Measurements from ENCODE around the gene RAF1. TPM values are rescaled to one million over a fixed set of nuclear protein-coding genes. Genes with fewer than 3 reads are reported as not detected.
"Not testable (repeated sequence)": the region's sequence is repeated elsewhere in the genome, so short reads cannot be mapped to it uniquely, and the experiment has no call there.

The RAF1 gene
- total and polyA plus RNA-seq, 10 donors = 31.6 to 153 (median 110) TPM

DNA sequence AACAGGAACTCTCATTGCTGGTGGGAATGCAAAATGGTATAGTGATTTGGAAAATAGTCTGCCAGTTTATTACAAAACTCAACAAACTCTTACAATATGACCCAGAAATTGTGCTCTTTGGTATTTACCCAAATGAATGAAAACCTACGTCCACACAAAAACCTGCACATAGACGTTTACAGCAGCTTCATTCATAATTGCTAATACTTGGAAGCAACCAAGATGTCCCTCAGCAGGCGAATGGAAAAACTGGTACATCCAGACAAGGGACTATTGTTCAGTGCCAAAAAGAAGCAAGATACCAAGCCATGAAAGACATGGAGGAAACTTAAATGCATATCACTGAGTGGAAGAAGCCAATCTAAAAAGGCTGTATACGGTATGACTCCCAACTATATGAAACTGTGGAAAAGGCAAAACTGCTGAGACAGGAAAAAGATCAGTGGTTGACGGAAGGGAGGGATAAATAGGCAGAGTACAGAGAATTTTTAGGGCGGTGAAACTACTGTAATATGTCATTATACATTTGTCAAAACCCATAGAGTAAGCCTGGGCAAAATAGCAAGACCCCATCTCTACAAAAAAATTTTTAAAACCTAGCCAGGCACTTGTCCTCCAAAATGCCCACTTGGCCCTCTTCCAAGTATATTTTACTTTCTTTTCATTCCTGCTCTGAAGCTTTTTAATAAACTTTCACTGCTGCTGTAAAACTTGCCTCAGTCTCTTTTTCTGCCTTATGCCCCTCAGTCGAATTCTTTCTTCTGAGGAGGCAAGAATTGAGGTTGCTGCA, 113.8 kb downstream of the RAF1 start:
- peaks cover 0 to 16% (median 10%) of the 10 kb centered on the region in 6 donors for H3K4me1 ChIP-seq
- H3K27ac ChIP-seq = no peak overlapping the region
- H3K27me3 ChIP-seq (replicated peaks in 1 of 7) = peaks cover 0 to 50% (median 4%) of the 10 kb centered on the region in 7 donors
- no peak overlapping the region for H3K4me3 ChIP-seq
- H3K36me3 ChIP-seq = no peaks in the 10 kb centered on the region
- no peaks in the 10 kb centered on the region for H3K9me3 ChIP-seq
- TF ChIP-seq POLR2A (IDR thresholded peaks at IDR 0.05) (no peak), POLR2AphosphoS5 (IDR thresholded peaks at IDR 0.05) (no peak)
- TF ChIP-seq, protein P1, sequence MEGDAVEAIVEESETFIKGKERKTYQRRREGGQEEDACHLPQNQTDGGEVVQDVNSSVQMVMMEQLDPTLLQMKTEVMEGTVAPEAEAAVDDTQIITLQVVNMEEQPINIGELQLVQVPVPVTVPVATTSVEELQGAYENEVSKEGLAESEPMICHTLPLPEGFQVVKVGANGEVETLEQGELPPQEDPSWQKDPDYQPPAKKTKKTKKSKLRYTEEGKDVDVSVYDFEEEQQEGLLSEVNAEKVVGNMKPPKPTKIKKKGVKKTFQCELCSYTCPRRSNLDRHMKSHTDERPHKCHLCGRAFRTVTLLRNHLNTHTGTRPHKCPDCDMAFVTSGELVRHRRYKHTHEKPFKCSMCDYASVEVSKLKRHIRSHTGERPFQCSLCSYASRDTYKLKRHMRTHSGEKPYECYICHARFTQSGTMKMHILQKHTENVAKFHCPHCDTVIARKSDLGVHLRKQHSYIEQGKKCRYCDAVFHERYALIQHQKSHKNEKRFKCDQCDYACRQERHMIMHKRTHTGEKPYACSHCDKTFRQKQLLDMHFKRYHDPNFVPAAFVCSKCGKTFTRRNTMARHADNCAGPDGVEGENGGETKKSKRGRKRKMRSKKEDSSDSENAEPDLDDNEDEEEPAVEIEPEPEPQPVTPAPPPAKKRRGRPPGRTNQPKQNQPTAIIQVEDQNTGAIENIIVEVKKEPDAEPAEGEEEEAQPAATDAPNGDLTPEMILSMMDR (IDR thresholded peaks at IDR 0.05 in 8 of 11, conservative IDR thresholded peaks at IDR 0.05 in 3 of 11) = no peak
- no peak for DNase-seq
- intact Hi-C loops (cut with DNase I; ENCODE audit: low total_unique reads) = loop anchor here (10.0 kb wide), 2 partner anchors 65 to 115 kb away; partner anchors contain the start of genes RAF1 and TSEN2
- 73 to 79% (median 75%) methylated on average over 7 of the region's 7 CpGs for WGBS, 5 donors

DNA sequence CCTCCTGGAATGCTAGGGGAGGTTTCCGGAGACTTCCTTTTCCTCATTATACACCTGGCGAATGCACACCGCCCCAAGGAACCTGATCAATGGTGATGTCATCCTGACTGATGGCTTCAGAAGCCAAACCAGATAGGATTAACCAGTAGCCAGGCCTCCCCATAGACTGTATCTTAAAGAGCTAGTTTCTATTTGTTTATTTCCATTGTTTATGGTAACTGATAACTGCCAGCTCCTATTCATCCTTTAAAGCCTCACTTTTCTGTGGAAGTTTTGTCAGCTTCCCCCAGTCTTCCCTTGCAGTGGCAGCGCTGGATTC, 118.5 kb downstream of the RAF1 start, which contains the start of gene MKRN2OS:
TSS of gene MKRN2OS (minus strand) at position 27 of the 319 bp plus-strand sequence. CDS start 35 bp downstream, outside the sequence.
- WGBS, 5 donors = 83 to 88% (median 85%) methylated on average over 4 of the region's 4 CpGs
- peaks cover 0 to 2% (median 0%) of the 10 kb centered on the region in 7 donors for H3K27me3 ChIP-seq (replicated peaks in 1 of 7)
- no peak within 1 kb of the TSS for H3K4me3 ChIP-seq
- intact Hi-C loops (cut with DNase I; ENCODE audit: low total_unique reads) = no loop called here
- no peaks in the 10 kb centered on the region for H3K4me1 ChIP-seq
- peaks cover 0 to 2% (median under 1%) of the 10 kb centered on the region in 6 donors for H3K36me3 ChIP-seq
- TF ChIP-seq, protein P1 (IDR thresholded peaks at IDR 0.05 in 8 of 11, conservative IDR thresholded peaks at IDR 0.05 in 3 of 11) = no peak
- TF ChIP-seq POLR2AphosphoS5 (IDR thresholded peaks at IDR 0.05) (no peak), POLR2A (IDR thresholded peaks at IDR 0.05) (no peak)
- no peak for DNase-seq
- no peak within 1 kb of the TSS for H3K27ac ChIP-seq
- H3K9me3 ChIP-seq = no peaks in the 10 kb centered on the region

DNA sequence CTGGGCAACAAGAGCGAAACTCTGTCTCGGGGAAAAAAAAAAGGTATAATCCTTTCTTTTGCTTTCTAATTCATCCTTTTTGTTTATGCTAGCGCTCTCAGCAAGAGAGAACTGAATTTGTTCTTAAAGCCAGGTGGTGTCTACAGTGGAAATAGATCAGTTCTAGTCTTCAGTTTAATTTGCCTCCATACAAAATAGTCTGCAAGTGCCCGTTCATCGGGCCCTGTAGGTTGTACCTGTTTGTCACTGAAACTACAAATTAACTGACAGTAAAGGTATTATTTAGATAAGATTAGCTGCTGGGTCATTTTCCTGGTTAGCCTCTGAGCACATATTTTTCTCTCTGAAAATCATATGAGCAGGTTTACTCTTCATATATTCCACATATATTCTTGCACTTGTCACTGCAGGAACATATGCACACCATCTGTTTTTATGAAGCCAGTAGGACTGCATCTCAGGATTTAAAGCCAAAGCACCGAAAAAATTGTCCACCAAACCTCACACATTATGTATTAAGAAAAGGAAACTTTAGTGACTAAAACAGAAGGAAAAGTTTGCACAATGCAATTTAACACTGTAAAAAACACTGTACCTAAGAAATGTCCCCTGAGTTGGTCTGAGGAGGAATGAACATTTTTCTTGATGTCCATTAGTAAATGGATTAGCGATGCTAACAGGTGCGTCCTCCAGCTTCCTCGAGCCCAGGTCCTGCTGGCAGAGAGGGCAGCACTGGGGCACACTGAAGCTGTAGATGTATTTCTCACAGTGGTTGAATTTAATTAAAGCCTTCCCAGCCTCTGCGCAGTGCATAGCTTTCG, 119.1 kb downstream of the RAF1 start:
- Histone ChIP-seq H3K4me1 (no peaks in the 10 kb centered on the region), H3K27ac (no peak overlapping the region), H3K4me3 (no peak overlapping the region), H3K27me3 (replicated peaks in 1 of 7) (no peaks in the 10 kb centered on the region), H3K36me3 (peaks cover 0 to 7% (median 3%) of the 10 kb centered on the region in 6 donors), H3K9me3 (no peaks in the 10 kb centered on the region)
- TF ChIP-seq POLR2A (IDR thresholded peaks at IDR 0.05) = no peak
- TF ChIP-seq, protein P1 (IDR thresholded peaks at IDR 0.05 in 8 of 11, conservative IDR thresholded peaks at IDR 0.05 in 3 of 11) = no peak
- no peak for TF ChIP-seq POLR2AphosphoS5 (IDR thresholded peaks at IDR 0.05)
- 83 to 87% (median 85%) methylated on average over 11 of the region's 11 CpGs for WGBS, 5 donors
- intact Hi-C loops (cut with DNase I; ENCODE audit: low total_unique reads) = no loop called here
- DNase-seq = no peak

DNA sequence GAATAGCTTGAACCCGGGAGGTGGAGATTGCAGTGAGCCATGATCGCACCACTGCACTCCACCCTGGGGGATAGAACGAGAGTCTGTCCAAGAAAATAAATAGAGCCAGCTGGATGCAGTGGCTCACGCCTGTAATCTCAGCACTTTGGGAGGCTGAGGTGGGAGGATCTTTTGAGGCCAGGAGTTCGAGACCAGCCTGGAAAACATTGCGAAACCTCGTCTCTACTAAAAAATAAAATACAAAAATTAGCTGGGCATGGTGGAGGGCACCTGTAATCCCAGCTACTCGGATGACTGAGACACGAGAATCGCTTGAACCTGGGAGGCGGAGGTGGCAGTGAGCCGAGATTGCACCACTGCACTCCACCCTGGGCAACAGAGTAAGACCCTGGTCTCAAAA, 120.4 kb downstream of the RAF1 start:
- DNase-seq; H3K4me3 ChIP-seq; intact Hi-C loops (cut with DNase I; ENCODE audit: low total_unique reads); H3K27ac ChIP-seq; H3K27me3 ChIP-seq (replicated peaks in 1 of 7); H3K4me1 ChIP-seq; H3K9me3 ChIP-seq: not testable (repeated sequence)
- 91 to 98% (median 94%) methylated on average over 12 of the region's 12 CpGs for WGBS, 5 donors
- peaks cover 0 to 15% (median 3%) of the 10 kb centered on the region in 6 donors for H3K36me3 ChIP-seq

Data from spleen (tissue), 11 donors.